Endothelial cell of umbilical vein (primary cell): ENCODE measurements around the gene ZNF888.
"Not testable (repeated sequence)": the region's sequence is repeated elsewhere in the genome, so short reads cannot be mapped to it uniquely, and the experiment has no call there.

Experiments
- EZH2 ChIP-seq: IDR thresholded peaks from 2 replicates; pipeline ENCODE4 v1.6.1; 2012; ENCODE audit warnings: borderline replicate concordance, low read depth, mild to moderate bottlenecking, moderate library complexity, low read length, inconsistent platforms; ENCODE audit not compliant: severe bottlenecking
- MYC ChIP-seq: IDR thresholded peaks from one replicate; pipeline ENCODE4 v1.6.1; 2011; ENCODE audit warnings: mild to moderate bottlenecking, low read depth, low read length
- POLR2A ChIP-seq: IDR thresholded peaks from 2 replicates; pipeline ENCODE4 v1.6.1; 2012; ENCODE audit warnings: low read depth, mild to moderate bottlenecking, control low read depth, low read length
- TF ChIP-seq, protein P1 (sequence below), 2 donors: IDR thresholded peaks; 1 replicate in 1 of 2; 2 replicates in 1 of 2; pipeline ENCODE4 v1.5.1; 2011; ENCODE audit warnings: low read length in 2 of 2, mild to moderate bottlenecking in 2 of 2, moderate library complexity in 2 of 2, control low read depth in 1 of 2, inconsistent platforms in 1 of 2, low read depth in 1 of 2; ENCODE audit not compliant: insufficient read depth in 1 of 2; ENCODE audit errors: extremely low read depth in 1 of 2
- TF ChIP-seq, protein P2 (sequence below): IDR thresholded peaks from 2 replicates; pipeline ENCODE4 v1.6.1; 2011; ENCODE audit not compliant: insufficient read depth, insufficient read length

DNA sequence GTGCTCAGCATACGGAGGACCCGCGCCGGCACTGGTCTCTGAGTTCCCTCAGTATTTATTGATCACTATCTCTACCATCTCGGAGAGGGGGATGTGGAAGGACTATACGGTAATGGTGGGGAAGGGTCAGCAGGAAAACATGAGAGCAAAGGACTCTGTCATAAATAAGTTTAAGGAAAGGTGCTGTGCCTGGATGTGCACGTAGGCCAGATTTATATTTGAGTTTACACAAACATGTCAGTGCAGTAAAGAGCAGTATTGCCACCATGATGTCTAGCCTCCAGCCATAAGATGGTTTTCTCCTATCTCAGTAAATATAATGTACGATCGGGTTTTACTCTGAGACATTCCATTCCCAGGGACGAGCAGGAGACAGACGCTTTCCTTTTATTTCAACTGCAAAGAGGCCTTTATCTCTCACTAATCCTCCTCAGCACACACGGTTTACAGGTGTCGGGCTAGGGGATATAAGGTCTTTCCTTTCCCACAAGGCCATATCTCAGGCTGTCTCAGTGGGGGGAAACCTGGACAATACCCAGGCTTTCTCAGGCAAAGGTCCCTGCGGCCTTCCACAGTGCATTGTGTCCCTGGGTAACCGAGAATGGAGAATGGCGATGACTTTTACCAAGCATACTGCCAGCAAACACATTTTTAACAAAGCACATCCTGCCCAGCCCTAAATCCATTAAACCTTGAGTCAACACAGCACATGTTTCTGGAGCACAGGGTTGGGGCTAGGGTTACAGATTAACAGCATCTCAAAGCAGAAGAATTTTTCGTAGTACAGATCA lies 21.7 kb upstream of the ZNF888 start:
- TF ChIP-seq EZH2, POLR2A, MYC: not testable (repeated sequence)
- TF ChIP-seq, protein P1, sequence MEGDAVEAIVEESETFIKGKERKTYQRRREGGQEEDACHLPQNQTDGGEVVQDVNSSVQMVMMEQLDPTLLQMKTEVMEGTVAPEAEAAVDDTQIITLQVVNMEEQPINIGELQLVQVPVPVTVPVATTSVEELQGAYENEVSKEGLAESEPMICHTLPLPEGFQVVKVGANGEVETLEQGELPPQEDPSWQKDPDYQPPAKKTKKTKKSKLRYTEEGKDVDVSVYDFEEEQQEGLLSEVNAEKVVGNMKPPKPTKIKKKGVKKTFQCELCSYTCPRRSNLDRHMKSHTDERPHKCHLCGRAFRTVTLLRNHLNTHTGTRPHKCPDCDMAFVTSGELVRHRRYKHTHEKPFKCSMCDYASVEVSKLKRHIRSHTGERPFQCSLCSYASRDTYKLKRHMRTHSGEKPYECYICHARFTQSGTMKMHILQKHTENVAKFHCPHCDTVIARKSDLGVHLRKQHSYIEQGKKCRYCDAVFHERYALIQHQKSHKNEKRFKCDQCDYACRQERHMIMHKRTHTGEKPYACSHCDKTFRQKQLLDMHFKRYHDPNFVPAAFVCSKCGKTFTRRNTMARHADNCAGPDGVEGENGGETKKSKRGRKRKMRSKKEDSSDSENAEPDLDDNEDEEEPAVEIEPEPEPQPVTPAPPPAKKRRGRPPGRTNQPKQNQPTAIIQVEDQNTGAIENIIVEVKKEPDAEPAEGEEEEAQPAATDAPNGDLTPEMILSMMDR (IDR thresholded peaks at IDR 0.05; ENCODE audit: extremely low read depth in 1 of 2, insufficient read depth in 1 of 2, low read depth in 1 of 2, low read length in 2 of 2), result not testable (repeated sequence)
- TF ChIP-seq, protein P2, sequence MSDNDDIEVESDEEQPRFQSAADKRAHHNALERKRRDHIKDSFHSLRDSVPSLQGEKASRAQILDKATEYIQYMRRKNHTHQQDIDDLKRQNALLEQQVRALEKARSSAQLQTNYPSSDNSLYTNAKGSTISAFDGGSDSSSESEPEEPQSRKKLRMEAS, result not testable (repeated sequence)
